OCI-LY7 (cell line): Measurements from ENCODE around the gene RTBDN. TPM values are rescaled to one million over a fixed set of nuclear protein-coding genes. Genes with fewer than 3 reads are reported as not detected.
"Not testable (repeated sequence)": the region's sequence is repeated elsewhere in the genome, so short reads cannot be mapped to it uniquely, and the experiment has no call there.

Experiments
- BruUV-seq: library from RNA; stranded (reverse); fragments of 400-500 nt; replicated peaks from 2 replicates; lab custom pipeline; 2021; lab: Mats Ljungman, UMichigan
- CTCF ChIA-PET: fragments of 300-600 bp; sonication (Branson Sonifier 250); formaldehyde crosslinking; loops from one replicate; lab custom pipeline; 2022; ENCODE audit warnings: antibody characterized with exemption; ENCODE audit not compliant: unreplicated experiment; lab: Charles Lee
- POLR2A ChIA-PET: fragments of 300-600 bp; sonication (Branson Sonifier 250); formaldehyde crosslinking; loops from one replicate; lab custom pipeline; 2022; ENCODE audit warnings: antibody characterized with exemption; lab: Charles Lee
- DNase-seq: peaks from one replicate; pipeline ENCODE4 v3.0.0-alpha.2; 2015; ENCODE audit warnings: low spot score
- H2AFZ ChIP-seq: fragments of 200-600 bp; sonication (generic), shearing (Covaris generic); 2 replicates; pipeline ENCODE4 v1.6.1; 2014; ENCODE audit warnings: mild to moderate bottlenecking, antibody characterized with exemption, low read length, moderate library complexity
- H3K27ac ChIP-seq: fragments of 200-600 bp; sonication (generic); 2 replicates; pipeline ENCODE4 v1.5.1; 2014; ENCODE audit warnings: mixed run types, low read depth, mild to moderate bottlenecking, moderate library complexity, low read length, inconsistent platforms; ENCODE audit not compliant: poor library complexity, severe bottlenecking
- H3K36me3 ChIP-seq: fragments of 200-600 bp; sonication (generic); 2 replicates; pipeline ENCODE4 v1.6.1; 2014; ENCODE audit warnings: mild to moderate bottlenecking, antibody characterized with exemption, low read length, moderate library complexity, mixed read lengths; ENCODE audit not compliant: insufficient read depth
- H3K4me1 ChIP-seq: fragments of 200-600 bp; sonication (generic); 2 replicates; pipeline ENCODE4 v1.5.1; 2014; ENCODE audit warnings: mild to moderate bottlenecking, low read length; ENCODE audit not compliant: insufficient read depth, poor library complexity, severe bottlenecking
- H3K4me2 ChIP-seq: fragments of 200-600 bp; sonication (generic); 2 replicates; pipeline ENCODE4 v1.6.1; 2014; ENCODE audit warnings: mild to moderate bottlenecking, low read length
- H3K4me3 ChIP-seq: fragments of 200-600 bp; sonication (generic); 2 replicates; pipeline ENCODE4 v1.5.1; 2014; ENCODE audit warnings: mild to moderate bottlenecking, low read depth, low read length; ENCODE audit not compliant: poor library complexity, severe bottlenecking
- H3K79me2 ChIP-seq: fragments of 200-600 bp; sonication (generic); 2 replicates; pipeline ENCODE4 v1.6.1; 2016; ENCODE audit warnings: low read depth, mild to moderate bottlenecking, low read length, moderate library complexity, mixed read lengths; ENCODE audit not compliant: insufficient read depth
- H3K9me2 ChIP-seq: fragments of 200-600 bp; sonication (generic); 2 replicates; pipeline ENCODE4 v1.6.1; 2016; ENCODE audit warnings: mild to moderate bottlenecking, low read length, mixed read lengths; ENCODE audit not compliant: insufficient read depth
- H3K9me3 ChIP-seq: fragments of 200-600 bp; sonication (generic); 2 replicates; pipeline ENCODE4 v1.6.1; 2014; ENCODE audit warnings: mild to moderate bottlenecking, mixed run types, low read length, mixed read lengths
- H4K20me1 ChIP-seq: fragments of 200-600 bp; sonication (generic); 2 replicates; pipeline ENCODE4 v1.6.1; 2014; ENCODE audit warnings: mild to moderate bottlenecking, antibody characterized with exemption, low read length, moderate library complexity, mixed read lengths; ENCODE audit not compliant: insufficient read depth
- CTCF ChIP-seq: fragments of 200-600 bp; sonication (generic); conservative IDR thresholded peaks from 2 replicates; pipeline ENCODE4 v1.5.1; 2014; ENCODE audit warnings: mild to moderate bottlenecking, antibody characterized with exemption, low read length, moderate library complexity, mixed read lengths
- EZH2phosphoT487 ChIP-seq: fragments of 200-600 bp; sonication (generic); IDR thresholded peaks from 2 replicates; pipeline ENCODE4 v1.6.1; 2018; ENCODE audit warnings: low read depth, borderline replicate concordance, mild to moderate bottlenecking, mixed run types, antibody characterized with exemption, low read length, moderate library complexity, mixed read lengths
- intact Hi-C: fragments of 100-400 bp; cut with micrococcal nuclease; formaldehyde crosslinking; loops from one replicate; pipeline ENCODE4 v1.10.0; 2022; ENCODE audit not compliant: unreplicated experiment
- total RNA-seq, 2 experiments: library from RNA; depleted of rRNA in 1 of 2; stranded (reverse); fragments of >200 nt in 1 of 2; shearing (Covaris generic) in 1 of 2; gene quantifications; 2 replicates each; pipeline ENCODE4 v1.2.3, GENCODE V29; 2014 to 2022

Gene RTBDN
- total RNA-seq, 2 experiments from 2014 or later: 1.2 TPM; not detected in 1

- intact Hi-C loops: no loop called here
- Histone ChIP-seq H3K4me1 (no peaks in the 10 kb centered on the region), H3K27ac (no peak overlapping the region), H4K20me1 (no peaks in the 10 kb centered on the region), H2AFZ (no peak overlapping the region), H3K79me2 (no peaks in the 10 kb centered on the region), H3K9me2 (no peaks in the 10 kb centered on the region), H3K9me3 (no peaks in the 10 kb centered on the region), H3K4me2 (no peak overlapping the region), H3K4me3 (no peak overlapping the region), H3K36me3 (no peaks in the 10 kb centered on the region)
- POLR2A ChIA-PET: no interaction called here
- DNase-seq: no peak
- BruUV-seq: no TSS peak
- CTCF ChIA-PET: no interaction called here
- no peak for TF ChIP-seq EZH2phosphoT487
- TF ChIP-seq CTCF: no peak
Measured at GRCh38 chr19:12825254-12826131, 8.9 kb downstream of the RTBDN start.

GRCh38 chr19:12821761-12822160 is 12.6 kb downstream of the RTBDN start:
- ChIA-PET CTCF (no interaction called here), POLR2A (interaction anchor here (0.6 kb wide), 1 partner anchor 135 kb away, joined by 7 read pairs; no protein-coding TSS in a partner anchor)
- Histone ChIP-seq H3K36me3 (no peaks in the 10 kb centered on the region), H4K20me1 (no peaks in the 10 kb centered on the region), H3K4me2 (no peak overlapping the region), H3K9me3 (no peaks in the 10 kb centered on the region), H3K4me1 (no peaks in the 10 kb centered on the region), H3K79me2 (no peaks in the 10 kb centered on the region), H2AFZ (no peak overlapping the region), H3K4me3 (no peak overlapping the region), H3K9me2 (no peaks in the 10 kb centered on the region), H3K27ac (no peak overlapping the region)
- no TSS peak for BruUV-seq
- DNase-seq: no peak
- TF ChIP-seq CTCF: no peak
- no peak for TF ChIP-seq EZH2phosphoT487
- intact Hi-C loops: no loop called here

- DNase-seq, H3K27ac ChIP-seq, H3K4me3 ChIP-seq, intact Hi-C loops, H3K79me2 ChIP-seq, H4K20me1 ChIP-seq, H3K4me2 ChIP-seq, H2AFZ ChIP-seq, H3K9me3 ChIP-seq, H3K9me2 ChIP-seq, BruUV-seq, H3K4me1 ChIP-seq: not testable (repeated sequence)
- ChIA-PET CTCF (interaction anchor here (0.6 kb wide), 1 partner anchor 56 kb away, joined by 3 read pairs; no protein-coding TSS in a partner anchor), POLR2A (interaction anchor here (0.6 to 1.0 kb wide), 3 partner anchors 55 to 350 kb away, joined by 3 to 7 read pairs (median 6); no protein-coding TSS in a partner anchor)
- peaks cover 23% of the 10 kb centered on the region for H3K36me3 ChIP-seq
Measured at GRCh38 chr19:12817810-12818209, 16.6 kb downstream of the RTBDN start.

GRCh38 chr19:12817188-12817587 is 17.2 kb downstream of the RTBDN start:
- intact Hi-C loops, H3K9me3 ChIP-seq, H3K79me2 ChIP-seq, H4K20me1 ChIP-seq, H2AFZ ChIP-seq, H3K27ac ChIP-seq, H3K4me1 ChIP-seq, H3K4me3 ChIP-seq, POLR2A ChIA-PET, DNase-seq, H3K9me2 ChIP-seq, H3K4me2 ChIP-seq, CTCF ChIA-PET, BruUV-seq: not testable (repeated sequence)
- H3K36me3 ChIP-seq: peaks cover 29% of the 10 kb centered on the region
